Measurements from ENCODE around the gene LRRC3. TPM values are rescaled to one million over a fixed set of nuclear protein-coding genes. Genes with fewer than 3 reads are reported as not detected.

Gene LRRC3
- total RNA-seq, 1 experiment from 2014 or later = 5.7 TPM

DNA sequence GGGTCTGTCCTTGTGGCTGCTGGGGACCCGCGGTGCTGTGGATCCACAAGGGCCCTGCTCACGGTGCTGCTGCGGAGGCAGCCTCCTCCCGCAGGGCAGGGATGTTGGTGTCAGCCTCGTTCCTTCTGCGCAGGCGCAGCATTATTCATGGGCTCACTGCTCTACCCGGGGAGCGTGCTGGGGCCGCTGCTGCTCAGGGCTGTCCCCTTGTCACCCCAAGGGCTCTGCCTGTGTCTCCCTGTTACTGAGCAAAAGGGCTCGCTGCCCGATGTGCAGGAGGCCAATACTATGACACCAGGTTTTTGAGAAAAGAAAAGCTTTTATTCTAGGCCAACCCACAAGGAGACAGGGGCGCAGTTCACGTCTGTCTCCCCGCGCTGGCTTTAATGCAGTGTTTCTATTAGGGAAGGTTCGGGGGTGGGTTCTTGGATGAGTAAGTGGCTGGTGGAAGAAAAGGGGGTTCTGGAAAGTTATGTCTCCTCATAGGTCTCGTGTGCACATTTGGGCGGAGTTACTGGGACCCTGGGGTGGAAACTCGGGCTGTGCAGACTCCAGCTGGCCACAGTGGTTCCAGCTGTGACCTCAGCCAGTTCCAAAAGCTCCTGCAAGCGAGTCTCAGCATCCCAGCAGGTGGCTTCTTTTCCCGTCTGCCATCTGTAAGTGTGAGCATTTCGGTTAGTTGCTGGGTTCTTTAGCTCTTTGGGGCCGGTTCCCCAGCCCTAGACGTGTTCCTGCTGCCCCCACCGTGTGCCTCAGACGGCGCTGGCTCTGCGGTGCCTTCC, 40.8 kb upstream of the LRRC3 start:
- Mint-ChIP-seq H3K27ac (no peak overlapping the region), H3K9me3 (peaks cover 9% of the 10 kb centered on the region), H3K4me1 (no peaks in the 10 kb centered on the region), H3K4me3 (no peak overlapping the region), H3K27me3 (ENCODE audit: low read depth) (no peaks in the 10 kb centered on the region), H3K36me3 (peaks cover 7% of the 10 kb centered on the region; the same call in 1 of the 2 replicates)
- ATAC-seq (no peak), DNase-seq (ENCODE audit: low spot score) (no peak)
- POLR2A ChIA-PET = no interaction called here
- TF ChIP-seq, protein P1, sequence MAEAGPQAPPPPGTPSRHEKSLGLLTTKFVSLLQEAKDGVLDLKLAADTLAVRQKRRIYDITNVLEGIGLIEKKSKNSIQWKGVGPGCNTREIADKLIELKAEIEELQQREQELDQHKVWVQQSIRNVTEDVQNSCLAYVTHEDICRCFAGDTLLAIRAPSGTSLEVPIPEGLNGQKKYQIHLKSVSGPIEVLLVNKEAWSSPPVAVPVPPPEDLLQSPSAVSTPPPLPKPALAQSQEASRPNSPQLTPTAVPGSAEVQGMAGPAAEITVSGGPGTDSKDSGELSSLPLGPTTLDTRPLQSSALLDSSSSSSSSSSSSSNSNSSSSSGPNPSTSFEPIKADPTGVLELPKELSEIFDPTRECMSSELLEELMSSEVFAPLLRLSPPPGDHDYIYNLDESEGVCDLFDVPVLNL (CRISPR knock-in tag; IDR thresholded peaks at IDR 0.05; ENCODE audit: borderline replicate concordance, low read depth) = no peak
- TF ChIP-seq, protein P2, sequence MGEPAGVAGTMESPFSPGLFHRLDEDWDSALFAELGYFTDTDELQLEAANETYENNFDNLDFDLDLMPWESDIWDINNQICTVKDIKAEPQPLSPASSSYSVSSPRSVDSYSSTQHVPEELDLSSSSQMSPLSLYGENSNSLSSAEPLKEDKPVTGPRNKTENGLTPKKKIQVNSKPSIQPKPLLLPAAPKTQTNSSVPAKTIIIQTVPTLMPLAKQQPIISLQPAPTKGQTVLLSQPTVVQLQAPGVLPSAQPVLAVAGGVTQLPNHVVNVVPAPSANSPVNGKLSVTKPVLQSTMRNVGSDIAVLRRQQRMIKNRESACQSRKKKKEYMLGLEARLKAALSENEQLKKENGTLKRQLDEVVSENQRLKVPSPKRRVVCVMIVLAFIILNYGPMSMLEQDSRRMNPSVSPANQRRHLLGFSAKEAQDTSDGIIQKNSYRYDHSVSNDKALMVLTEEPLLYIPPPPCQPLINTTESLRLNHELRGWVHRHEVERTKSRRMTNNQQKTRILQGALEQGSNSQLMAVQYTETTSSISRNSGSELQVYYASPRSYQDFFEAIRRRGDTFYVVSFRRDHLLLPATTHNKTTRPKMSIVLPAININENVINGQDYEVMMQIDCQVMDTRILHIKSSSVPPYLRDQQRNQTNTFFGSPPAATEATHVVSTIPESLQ (CRISPR knock-in tag; IDR thresholded peaks at IDR 0.05) = no peak
- TF ChIP-seq FOXJ3 (CRISPR knock-in tag; IDR thresholded peaks at IDR 0.05; ENCODE audit: borderline replicate concordance) (no peak), JUN (CRISPR knock-in tag; IDR thresholded peaks at IDR 0.05) (no peak), SMAD3 (CRISPR knock-in tag; IDR thresholded peaks at IDR 0.05; ENCODE audit: borderline replicate concordance) (no peak), ESRRA (CRISPR knock-in tag; IDR thresholded peaks at IDR 0.05; ENCODE audit: borderline replicate concordance) (no peak), CDX4 (CRISPR knock-in tag; IDR thresholded peaks at IDR 0.05; ENCODE audit: borderline replicate concordance) (no peak), TEAD4 (CRISPR knock-in tag; IDR thresholded peaks at IDR 0.05) (no peak)
- CTCF ChIA-PET = interaction anchor here (1.0 kb wide), 1 partner anchor 30 kb away, joined by 4 read pairs; no protein-coding TSS in a partner anchor

GRCh38 chr21:44415073-44416025, 40.0 kb upstream of the LRRC3 start:
- ChIA-PET POLR2A (no interaction called here), CTCF (interaction anchor here (1.0 kb wide), 1 partner anchor 29 kb away, joined by 4 read pairs; no protein-coding TSS in a partner anchor)
- H3K4me3 Mint-ChIP-seq = no peak overlapping the region
- DNase-seq (ENCODE audit: low spot score) (no peak), ATAC-seq (peak; percentile 50; the same call in 1 of the 2 replicates)
- TF ChIP-seq ZNF512 (CRISPR knock-in tag; IDR thresholded peaks at IDR 0.05; ENCODE audit: borderline replicate concordance) (no peak), ZNF219 (CRISPR knock-in tag; IDR thresholded peaks at IDR 0.05; ENCODE audit: borderline replicate concordance) (no peak), ZNF532 (CRISPR knock-in tag; IDR thresholded peaks at IDR 0.05; ENCODE audit: borderline replicate concordance) (no peak)
- TF ChIP-seq, protein P3, sequence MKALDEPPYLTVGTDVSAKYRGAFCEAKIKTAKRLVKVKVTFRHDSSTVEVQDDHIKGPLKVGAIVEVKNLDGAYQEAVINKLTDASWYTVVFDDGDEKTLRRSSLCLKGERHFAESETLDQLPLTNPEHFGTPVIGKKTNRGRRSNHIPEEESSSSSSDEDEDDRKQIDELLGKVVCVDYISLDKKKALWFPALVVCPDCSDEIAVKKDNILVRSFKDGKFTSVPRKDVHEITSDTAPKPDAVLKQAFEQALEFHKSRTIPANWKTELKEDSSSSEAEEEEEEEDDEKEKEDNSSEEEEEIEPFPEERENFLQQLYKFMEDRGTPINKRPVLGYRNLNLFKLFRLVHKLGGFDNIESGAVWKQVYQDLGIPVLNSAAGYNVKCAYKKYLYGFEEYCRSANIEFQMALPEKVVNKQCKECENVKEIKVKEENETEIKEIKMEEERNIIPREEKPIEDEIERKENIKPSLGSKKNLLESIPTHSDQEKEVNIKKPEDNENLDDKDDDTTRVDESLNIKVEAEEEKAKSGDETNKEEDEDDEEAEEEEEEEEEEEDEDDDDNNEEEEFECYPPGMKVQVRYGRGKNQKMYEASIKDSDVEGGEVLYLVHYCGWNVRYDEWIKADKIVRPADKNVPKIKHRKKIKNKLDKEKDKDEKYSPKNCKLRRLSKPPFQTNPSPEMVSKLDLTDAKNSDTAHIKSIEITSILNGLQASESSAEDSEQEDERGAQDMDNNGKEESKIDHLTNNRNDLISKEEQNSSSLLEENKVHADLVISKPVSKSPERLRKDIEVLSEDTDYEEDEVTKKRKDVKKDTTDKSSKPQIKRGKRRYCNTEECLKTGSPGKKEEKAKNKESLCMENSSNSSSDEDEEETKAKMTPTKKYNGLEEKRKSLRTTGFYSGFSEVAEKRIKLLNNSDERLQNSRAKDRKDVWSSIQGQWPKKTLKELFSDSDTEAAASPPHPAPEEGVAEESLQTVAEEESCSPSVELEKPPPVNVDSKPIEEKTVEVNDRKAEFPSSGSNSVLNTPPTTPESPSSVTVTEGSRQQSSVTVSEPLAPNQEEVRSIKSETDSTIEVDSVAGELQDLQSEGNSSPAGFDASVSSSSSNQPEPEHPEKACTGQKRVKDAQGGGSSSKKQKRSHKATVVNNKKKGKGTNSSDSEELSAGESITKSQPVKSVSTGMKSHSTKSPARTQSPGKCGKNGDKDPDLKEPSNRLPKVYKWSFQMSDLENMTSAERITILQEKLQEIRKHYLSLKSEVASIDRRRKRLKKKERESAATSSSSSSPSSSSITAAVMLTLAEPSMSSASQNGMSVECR (CRISPR knock-in tag; IDR thresholded peaks at IDR 0.05; ENCODE audit: borderline replicate concordance) = no peak
- H3K36me3 Mint-ChIP-seq = peaks cover 11% of the 10 kb centered on the region; the same call in 1 of the 2 replicates
- no peaks in the 10 kb centered on the region for H3K27me3 Mint-ChIP-seq (ENCODE audit: low read depth)
- peaks cover 15% of the 10 kb centered on the region for H3K9me3 Mint-ChIP-seq
- H3K27ac Mint-ChIP-seq = no peak overlapping the region
- H3K4me1 Mint-ChIP-seq = no peaks in the 10 kb centered on the region
